DND-41 (cell line): ENCODE data around the gene NOXRED1.

ENCODE experiments used
- EZH2 ChIP-seq: IDR thresholded peaks from 3 replicates; pipeline ENCODE4 v1.6.1; 2012; ENCODE audit warnings: borderline replicate concordance, low read depth, mild to moderate bottlenecking, moderate library complexity, low read length, inconsistent platforms; ENCODE audit not compliant: severe bottlenecking
- TF ChIP-seq, protein P1 (sequence below): IDR thresholded peaks from 2 replicates; pipeline ENCODE4 v1.5.1; 2012; ENCODE audit warnings: borderline replicate concordance, low read length, moderate library complexity, mild to moderate bottlenecking; ENCODE audit not compliant: poor library complexity, severe bottlenecking; ENCODE audit errors: extremely low read depth

DNA sequence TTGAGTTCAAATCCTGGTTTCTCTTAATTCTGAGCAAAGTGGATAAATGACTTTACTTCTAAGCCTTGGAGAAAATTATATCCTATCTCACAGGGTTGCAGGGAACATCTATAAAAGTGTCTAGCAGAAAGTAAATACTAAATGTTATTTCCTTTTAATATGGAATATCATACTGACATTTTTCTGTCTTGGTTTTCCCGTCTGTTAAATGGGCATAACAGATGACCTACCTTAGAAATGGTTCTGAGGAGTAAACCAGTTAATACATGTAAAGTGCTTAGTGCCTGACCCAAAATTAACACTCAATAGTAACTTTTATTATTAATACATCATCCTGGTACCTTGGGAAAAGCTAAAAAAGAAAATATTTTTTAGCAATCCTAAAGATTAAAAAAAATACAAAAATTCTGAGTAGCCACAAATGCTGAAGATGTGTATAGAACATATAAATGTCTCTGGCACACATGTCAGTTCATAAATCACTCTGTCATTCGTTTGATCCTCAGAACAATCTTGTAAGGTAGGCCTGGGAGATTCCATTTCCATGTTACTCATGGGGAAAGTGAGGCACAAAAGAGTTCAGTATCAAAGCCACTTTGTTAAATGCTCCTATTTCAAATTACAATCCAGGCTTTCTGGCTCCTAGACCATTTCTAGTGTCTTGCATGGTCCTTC, 32.8 kb upstream of the NOXRED1 start:
- TF ChIP-seq, protein P1, sequence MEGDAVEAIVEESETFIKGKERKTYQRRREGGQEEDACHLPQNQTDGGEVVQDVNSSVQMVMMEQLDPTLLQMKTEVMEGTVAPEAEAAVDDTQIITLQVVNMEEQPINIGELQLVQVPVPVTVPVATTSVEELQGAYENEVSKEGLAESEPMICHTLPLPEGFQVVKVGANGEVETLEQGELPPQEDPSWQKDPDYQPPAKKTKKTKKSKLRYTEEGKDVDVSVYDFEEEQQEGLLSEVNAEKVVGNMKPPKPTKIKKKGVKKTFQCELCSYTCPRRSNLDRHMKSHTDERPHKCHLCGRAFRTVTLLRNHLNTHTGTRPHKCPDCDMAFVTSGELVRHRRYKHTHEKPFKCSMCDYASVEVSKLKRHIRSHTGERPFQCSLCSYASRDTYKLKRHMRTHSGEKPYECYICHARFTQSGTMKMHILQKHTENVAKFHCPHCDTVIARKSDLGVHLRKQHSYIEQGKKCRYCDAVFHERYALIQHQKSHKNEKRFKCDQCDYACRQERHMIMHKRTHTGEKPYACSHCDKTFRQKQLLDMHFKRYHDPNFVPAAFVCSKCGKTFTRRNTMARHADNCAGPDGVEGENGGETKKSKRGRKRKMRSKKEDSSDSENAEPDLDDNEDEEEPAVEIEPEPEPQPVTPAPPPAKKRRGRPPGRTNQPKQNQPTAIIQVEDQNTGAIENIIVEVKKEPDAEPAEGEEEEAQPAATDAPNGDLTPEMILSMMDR: no peak
- no peak for TF ChIP-seq EZH2
